Ecto neural progenitor cell (in vitro differentiated cells): Measurements from ENCODE around the gene GABRB2.
"Not testable (repeated sequence)": the region's sequence is repeated elsewhere in the genome, so short reads cannot be mapped to it uniquely, and the experiment has no call there.

Experiments used
- DNase-seq: peaks from one replicate; pipeline ENCODE4 v3.0.0-alpha.2; 2018; ENCODE audit warnings: low spot score

GABRB2 gene

GRCh38 chr5:161297388-161297787 lies 249.1 kb downstream of the GABRB2 start:
- not testable (repeated sequence) for DNase-seq

DNA sequence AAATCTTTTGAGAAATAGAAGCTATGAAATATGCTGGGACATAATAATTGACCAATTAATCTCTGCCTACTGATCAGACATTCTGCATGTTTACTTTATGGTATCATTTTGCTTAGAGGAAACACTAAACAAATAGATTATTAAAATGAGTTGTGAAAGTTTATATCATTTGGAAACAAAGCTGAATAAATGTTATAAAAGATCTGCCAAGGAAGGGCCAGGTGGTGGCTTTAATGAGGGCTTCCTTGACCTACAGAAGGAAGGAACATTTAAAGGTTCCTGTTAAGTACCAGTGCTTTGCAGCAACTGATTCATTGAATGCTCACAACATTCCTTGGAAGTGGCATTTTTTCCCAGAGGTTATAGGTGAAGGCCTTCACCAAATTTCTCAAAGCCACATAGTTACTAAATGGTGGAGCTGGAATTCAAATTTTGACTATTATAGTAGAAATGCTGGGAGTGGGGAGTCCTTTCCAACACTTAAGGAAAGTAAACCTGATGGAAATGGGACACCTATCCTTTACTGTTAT lies 250.7 kb downstream of the GABRB2 start:
- no peak for DNase-seq

DNA sequence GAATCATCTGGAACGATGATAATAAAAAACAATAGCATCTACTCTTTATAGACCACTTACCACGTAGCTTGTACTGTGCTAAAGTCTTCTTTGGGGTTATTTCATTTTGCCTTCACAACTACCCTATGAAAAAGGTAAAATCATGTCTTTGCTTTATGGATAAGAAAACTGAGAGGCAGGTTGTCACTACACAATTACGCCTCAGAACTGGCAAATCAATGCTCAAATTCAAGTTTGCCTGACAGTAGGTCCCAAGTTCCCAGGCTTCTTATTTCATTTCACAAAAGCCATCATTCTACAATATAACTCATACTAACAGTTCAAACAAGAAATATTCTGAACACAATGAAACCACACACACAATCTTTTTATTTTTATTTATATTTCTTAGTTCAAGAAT lies 258.5 kb downstream of the GABRB2 start:
- no peak for DNase-seq

DNA sequence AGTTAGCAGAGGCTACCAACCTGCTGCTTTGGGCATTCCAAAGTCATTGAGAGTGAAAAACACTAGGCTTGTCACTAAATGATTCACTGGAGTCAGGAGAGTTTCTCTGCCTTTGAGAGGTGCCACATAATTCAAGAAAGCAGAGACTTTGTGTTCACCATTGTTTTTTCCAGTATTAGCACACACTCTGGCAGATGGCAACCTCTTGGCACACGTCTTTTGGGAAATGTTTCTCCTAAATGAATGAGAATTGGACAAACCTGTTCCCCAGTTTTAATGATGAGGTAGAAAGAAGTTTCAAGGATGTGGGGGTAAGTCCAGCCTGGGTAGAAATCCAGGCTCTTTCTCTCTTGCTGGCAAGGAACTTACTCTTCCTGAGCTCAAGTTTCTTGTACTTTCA lies 259.1 kb downstream of the GABRB2 start:
- no peak for DNase-seq

GRCh38 chr5:161286066-161286655 lies 260.4 kb downstream of the GABRB2 start:
- no peak for DNase-seq

DNA sequence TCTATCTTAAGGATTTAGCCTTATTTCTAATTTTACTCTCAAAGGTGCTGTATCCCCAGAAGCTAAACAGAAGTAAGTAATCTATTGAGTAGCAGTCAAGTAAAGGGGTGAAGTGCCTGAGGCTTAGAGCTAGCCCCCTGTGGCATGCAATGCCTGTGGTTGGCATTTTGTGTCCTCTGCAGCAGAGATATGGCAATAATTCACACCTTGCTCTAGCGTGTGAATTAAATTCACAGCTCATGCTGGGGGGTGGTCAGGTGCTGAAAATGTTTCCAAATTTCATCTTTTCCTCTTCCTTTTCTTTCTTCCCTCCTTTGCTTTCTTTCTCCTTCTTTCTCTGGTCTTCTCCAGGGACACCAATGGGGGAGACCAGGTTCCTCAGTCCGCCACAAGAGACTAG lies 262.1 kb downstream of the GABRB2 start:
- no peak for DNase-seq

DNA sequence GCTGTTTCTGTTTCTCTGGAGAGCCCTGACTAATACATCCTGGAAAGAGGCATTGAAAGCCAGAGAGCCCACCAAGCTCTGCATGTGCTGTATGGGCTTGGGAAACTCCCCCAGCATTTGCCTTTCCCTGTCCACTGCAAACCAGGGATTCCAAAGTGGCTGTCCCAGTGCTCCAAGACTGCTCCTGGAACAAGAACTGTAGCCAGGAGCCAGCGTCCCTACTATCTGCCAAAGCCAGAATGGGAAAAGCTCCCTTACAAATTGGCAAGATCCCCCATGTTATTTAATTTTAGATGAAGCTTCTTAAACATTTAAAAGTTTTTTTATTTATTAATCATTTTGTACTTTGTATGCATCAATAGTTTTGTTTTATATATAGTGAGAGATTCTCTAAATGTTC lies 263.2 kb downstream of the GABRB2 start:
- no peak for DNase-seq

GRCh38 chr5:161278739-161279660 lies 267.5 kb downstream of the GABRB2 start:
- no peak for DNase-seq

DNA sequence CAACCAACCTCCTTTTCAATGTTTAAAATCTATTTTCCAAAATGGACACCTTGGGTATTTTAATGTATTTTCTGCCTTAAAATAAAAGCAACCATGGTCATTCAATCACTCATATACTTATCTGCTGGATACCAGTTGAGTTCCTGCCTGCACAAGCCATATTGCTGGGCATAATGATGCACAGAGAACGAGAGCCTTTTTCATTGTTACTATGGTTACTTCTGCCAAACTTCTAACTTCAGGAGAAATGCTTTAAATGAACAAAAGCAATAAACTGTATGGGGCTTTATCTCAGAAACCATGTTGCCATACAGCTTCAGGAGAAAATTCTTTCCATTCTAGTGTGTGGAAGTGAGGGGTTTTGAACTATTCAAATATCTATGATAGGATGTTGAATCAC lies 269.5 kb downstream of the GABRB2 start:
- no peak for DNase-seq

DNA sequence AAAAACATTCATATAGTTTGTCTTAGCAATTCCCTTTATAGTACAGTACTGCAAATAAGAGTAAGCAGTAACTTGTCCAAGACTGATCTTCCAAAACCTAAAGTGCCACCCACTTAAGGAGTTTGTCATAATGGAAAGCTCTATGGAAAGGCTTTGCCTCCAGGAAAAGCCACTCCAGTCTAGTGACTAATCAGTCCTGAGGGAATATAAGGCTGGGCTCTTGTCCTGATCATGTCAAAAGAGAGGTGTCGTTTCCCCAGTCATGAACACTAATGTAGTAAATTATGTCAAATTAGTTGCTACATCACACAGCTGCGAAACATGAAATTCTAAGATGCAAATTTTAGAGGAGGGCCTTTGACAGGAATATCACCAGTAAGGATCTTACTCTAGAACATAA lies 271.6 kb downstream of the GABRB2 start:
- DNase-seq, result no peak

DNA sequence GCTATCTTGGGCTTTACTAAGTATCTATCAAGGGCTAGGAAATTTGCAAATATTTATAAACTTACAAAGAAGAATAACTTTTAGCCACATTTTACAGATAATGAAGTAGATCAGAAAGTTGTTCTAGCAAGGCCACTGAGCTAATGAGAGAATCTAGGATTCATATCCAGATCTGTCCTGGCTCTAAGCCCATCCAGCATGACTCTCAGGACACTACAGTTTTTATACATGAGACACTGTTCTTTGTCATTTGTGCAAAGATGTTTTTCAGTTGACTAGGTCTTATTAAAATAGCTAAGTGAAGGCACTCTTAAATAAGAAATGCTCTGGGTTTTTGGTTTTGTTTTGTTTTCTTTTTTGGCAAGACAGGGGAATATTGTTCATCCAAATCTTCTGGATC lies 273.1 kb downstream of the GABRB2 start:
- DNase-seq, result no peak

- no peak for DNase-seq
Measured at GRCh38 chr5:161271816-161272215, 274.7 kb downstream of the GABRB2 start.

- DNase-seq, result no peak
Measured at GRCh38 chr5:161269125-161269524, 277.4 kb downstream of the GABRB2 start.

- no peak for DNase-seq
Measured at GRCh38 chr5:161266954-161267353, 279.6 kb downstream of the GABRB2 start.

DNA sequence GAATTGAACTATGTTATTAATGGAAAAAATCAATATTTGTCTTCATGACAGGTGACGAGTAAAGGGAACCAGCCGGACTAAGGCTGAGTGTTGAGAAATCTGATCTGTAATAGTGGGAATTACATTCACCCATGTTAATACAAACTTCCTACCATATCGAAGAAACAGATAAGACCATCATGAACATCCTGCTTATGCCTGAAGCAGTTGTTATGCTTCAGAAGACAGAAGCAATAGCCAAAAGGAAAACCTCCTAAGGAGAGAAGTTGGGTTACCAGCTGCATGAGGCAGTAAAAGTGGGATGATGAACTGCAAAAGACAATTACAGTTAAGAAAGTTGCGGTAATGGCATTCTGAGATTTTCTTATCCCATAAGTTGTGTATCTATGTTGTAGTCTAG lies 281.5 kb downstream of the GABRB2 start:
- DNase-seq, result no peak

- DNase-seq, result no peak
Measured at GRCh38 chr5:161263191-161263590, 283.3 kb downstream of the GABRB2 start.

- DNase-seq, result no peak
Measured at GRCh38 chr5:161261668-161262323, 284.7 kb downstream of the GABRB2 start.

DNA sequence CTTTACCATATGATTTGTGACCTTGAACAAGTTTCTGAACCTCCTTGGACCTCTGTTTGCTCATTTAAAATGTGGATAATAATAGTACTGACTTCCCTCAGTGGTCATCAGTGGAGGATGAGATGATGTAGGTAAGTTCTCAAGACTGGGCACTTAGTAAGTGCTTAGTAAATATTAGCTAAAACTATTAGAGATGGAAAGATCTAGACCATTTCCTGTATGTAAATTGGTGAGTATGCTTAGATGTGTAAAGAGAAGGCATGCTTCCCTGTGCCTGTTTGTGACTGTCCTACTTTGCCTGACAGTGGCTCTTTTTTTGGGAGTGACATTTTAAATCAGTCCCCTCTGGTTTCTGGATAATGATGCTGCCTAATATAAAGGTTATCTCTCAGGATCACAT lies 288.1 kb downstream of the GABRB2 start:
- no peak for DNase-seq

DNA sequence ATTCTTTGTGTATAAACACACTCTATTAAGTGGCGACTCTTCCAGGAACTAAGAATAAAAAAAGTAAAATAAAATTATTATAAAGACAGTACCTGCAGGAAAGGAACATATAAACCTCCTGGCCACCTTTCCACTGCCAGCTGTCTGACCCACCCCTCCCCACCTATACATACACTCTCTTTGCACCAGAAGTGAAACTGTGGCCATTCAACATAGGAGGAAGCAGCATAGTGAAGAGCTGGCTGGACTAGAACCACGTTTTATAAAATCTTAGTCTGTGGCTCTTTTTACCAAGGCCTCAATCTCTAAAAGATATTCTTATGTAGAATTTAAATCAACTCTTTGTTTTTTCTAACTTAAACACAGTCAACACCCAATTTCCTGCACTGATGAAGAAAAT lies 289.6 kb downstream of the GABRB2 start:
- DNase-seq, result no peak

- DNase-seq, result not testable (repeated sequence)
Measured at GRCh38 chr5:161252955-161253354, 293.6 kb downstream of the GABRB2 start.

DNA sequence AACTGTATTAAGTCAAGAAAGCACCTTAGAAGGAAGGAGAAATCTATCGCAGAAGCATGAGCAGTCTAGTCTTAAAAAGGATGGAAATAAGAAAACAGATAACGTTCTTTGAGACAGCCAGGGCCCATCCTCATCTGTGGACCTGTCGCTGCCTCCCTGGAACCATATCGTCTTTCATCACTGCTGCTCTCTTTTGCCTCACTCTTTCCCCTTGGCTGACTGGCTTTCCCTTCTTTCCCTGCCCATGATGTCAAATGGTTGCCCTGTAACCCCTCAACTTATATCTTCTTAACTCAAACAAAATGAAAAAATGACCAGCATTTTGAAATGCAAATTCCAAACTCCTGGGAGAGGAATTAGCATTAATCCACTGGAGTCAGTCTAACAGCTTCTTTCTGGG lies 299.8 kb downstream of the GABRB2 start:
- DNase-seq, result no peak

DNA sequence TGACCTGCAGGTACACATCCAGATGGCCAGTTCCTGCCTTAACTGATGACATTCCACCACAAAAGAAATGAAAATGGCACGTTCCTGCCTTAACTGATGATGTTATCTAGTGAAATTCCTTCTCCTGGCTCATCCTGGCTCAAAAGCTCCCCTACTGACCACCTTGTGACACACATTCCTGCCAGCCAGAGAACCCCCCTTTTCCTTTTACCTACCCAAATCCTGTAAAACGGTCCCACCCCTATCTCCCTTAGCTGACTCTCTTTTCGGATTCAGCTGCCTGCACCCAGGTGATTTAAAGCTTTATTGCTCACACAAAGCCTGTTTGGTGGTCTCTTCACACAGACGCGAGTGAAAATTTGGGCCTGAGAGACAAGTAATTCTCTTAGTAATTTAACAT lies 300.7 kb downstream of the GABRB2 start:
- peak; percentile 49 for DNase-seq
